ENCODE results near the gene DOK5.

Gene DOK5

GRCh38 chr20:54566031-54566688, 90.8 kb downstream of the DOK5 start:
- TF ChIP-seq CTCF (IDR thresholded peaks at IDR 0.05) = no peak

- TF ChIP-seq CTCF (IDR thresholded peaks at IDR 0.05) = no peak
Observed at GRCh38 chr20:54570561-54570960, 95.2 kb downstream of the DOK5 start.

- no peak for TF ChIP-seq CTCF (IDR thresholded peaks at IDR 0.05)
Observed at GRCh38 chr20:54572665-54573435, 97.5 kb downstream of the DOK5 start.

GRCh38 chr20:54573838-54574237, 98.4 kb downstream of the DOK5 start:
- TF ChIP-seq CTCF (IDR thresholded peaks at IDR 0.05) = no peak

- no peak for TF ChIP-seq CTCF (IDR thresholded peaks at IDR 0.05)
Observed at GRCh38 chr20:54576518-54576917, 101.1 kb downstream of the DOK5 start.

- no peak for TF ChIP-seq CTCF (IDR thresholded peaks at IDR 0.05)
Observed at GRCh38 chr20:54577637-54578036, 102.2 kb downstream of the DOK5 start.

- no peak for TF ChIP-seq CTCF (IDR thresholded peaks at IDR 0.05)
Observed at GRCh38 chr20:54585217-54585616, 109.8 kb downstream of the DOK5 start.

All from LNCAP (cell line).